Ovary (tissue), 9 donors: Measurements from ENCODE around the gene ACY1. TPM values are rescaled to one million over a fixed set of nuclear protein-coding genes. Genes with fewer than 3 reads are reported as not detected.

Source experiments
- DNase-seq, 5 donors: peaks; one replicate each; pipeline ENCODE4 v3.0.0-alpha.2; 2019 to 2020
- H3K27ac ChIP-seq, 2 donors: fragments of 200-600 bp; one replicate each; pipeline versions ENCODE4 v1.5.1 to v1.8.0; 2019 to 2022
- H3K27me3 ChIP-seq: fragments of 200-600 bp; one replicate; pipeline ENCODE4 v1.8.0; 2022
- H3K36me3 ChIP-seq: fragments of 200-600 bp; sonication (generic); one replicate; pipeline ENCODE4 v1.5.1; 2019
- H3K4me1 ChIP-seq: one replicate; pipeline ENCODE4 v1.8.1; 2013; ENCODE audit warnings: mild to moderate bottlenecking, moderate library complexity; ENCODE audit not compliant: insufficient read depth
- H3K4me3 ChIP-seq: fragments of 200-600 bp; sonication (generic); one replicate; pipeline ENCODE4 v1.5.1; 2017
- H3K9me3 ChIP-seq, 2 donors: fragments of 200-600 bp in 1 of 2; sonication (generic) in 1 of 2; one replicate each; pipeline versions ENCODE4 v1.5.1 to v1.8.1; 2013 to 2019; ENCODE audit warnings: mild to moderate bottlenecking in 1 of 2, moderate library complexity in 1 of 2
- EP300 ChIP-seq: sonication (generic); formaldehyde crosslinking; IDR thresholded peaks from one replicate; pipeline ENCODE4 v1.6.1; 2017; ENCODE audit warnings: antibody characterized with exemption
- POLR2A ChIP-seq: fragments of 450-650 bp; IDR thresholded peaks from one replicate; pipeline ENCODE4 v1.6.1; 2017; ENCODE audit warnings: antibody characterized with exemption, mild to moderate bottlenecking, moderate library complexity
- WGBS, 3 donors: extraction: QIAGEN DNeasy Blood & Tissue Kit in 1 of 3; methylation state at CpG; one replicate each; pipeline versions ENCODE4 v1.1.5 to v1.1.7; 2013 to 2017; 5-methylcytosine and 5-hydroxymethylcytosine counted together
- intact Hi-C, 4 donors: fragments of 100-400 bp; cut with DNase I; formaldehyde crosslinking; loops; one replicate each; pipeline versions ENCODE4 v1.11.0 to v1.15.1; 2022 to 2023
- polyA plus RNA-seq, 2 donors: library from polyadenylated mRNA; stranded (reverse); fragments of 200-250 nt in 1 of 2; fragments of 350-450 nt in 1 of 2; fragmentation: Illumina TruSeq in 1 of 2; extraction: RNeasy Lipid Tissue Mini Kit (QIAGEN cat#74804) in 1 of 2; gene quantifications; one replicate each; pipeline ENCODE4 v1.2.3, GENCODE V29; 2013 to 2014
- total RNA-seq, 7 donors: library from RNA; depleted of rRNA in 2 of 7; stranded (reverse); fragments of >200 nt in 2 of 7; fragmentation: NEBNext Ultra II Directional in 3 of 7; extraction: Animal tissue kit (Norgen Biotek cat#: 25700) in 3 of 7; gene quantifications; one replicate each; pipeline versions ENCODE4 v1.1.0 to v1.2.4, GENCODE V29; 2016 to 2023
- TF ChIP-seq, protein P1 (sequence below), 3 donors: fragments of 450-650 bp in 2 of 3; fragments of 200-600 bp in 1 of 3; IDR thresholded peaks; one replicate each; pipeline versions ENCODE4 v1.5.1 to v1.8.0; 2016 to 2022; ENCODE audit warnings: antibody characterized with exemption in 3 of 3, mild to moderate bottlenecking in 1 of 3
- donor health status: DM: no; HTN: no; CAD: no; lungs with moderate emphysema.
- donor health status: DM: no; HTN: no; CAD: no.
- donor health status: Bipolar disorder and iron deficiency.
- donor health status: DM: yes; HTN: yes; CAD: no.
- donor health status: DM: no; HTN: no; CAD: no.
- donor health status: DM: yes; HTN: yes; CAD: no.

The ACY1 gene
- total and polyA plus RNA-seq, 9 donors = 8.4 to 27.4 (median 14.7) TPM

DNA sequence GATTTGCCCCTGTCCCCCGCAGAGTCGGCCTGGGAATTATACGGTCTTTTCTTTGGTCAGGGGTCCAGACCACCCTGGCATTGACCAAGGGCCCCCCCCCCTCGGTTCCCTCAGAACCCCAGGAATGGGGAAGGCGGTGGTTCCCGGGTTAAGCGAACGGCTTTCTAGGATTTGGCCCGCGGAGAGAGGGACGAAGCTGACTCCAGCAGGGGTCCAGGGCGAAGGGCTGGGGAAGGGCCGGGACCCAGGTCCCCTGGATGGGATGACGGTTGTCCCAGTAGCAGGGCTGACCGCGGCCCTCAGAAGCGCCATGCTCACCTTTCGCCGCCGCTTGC, 41.9 kb upstream of the ACY1 start:
- intact Hi-C loops = loop anchor here in 1 of 4 donors (5.0 to 10.0 kb wide), 2 partner anchors 201 to 1327 kb away; partner anchors contain the start of genes CISH and MAPKAPK3
- Histone ChIP-seq H3K9me3 (no peaks in the 10 kb centered on the region), H3K27ac (peak overlapping the region in 1 of 2 donors; percentile 36), H3K27me3 (no peaks in the 10 kb centered on the region), H3K4me1 (peaks cover 14% of the 10 kb centered on the region), H3K4me3 (peak overlapping the region; percentile 87), H3K36me3 (no peaks in the 10 kb centered on the region)
- TF ChIP-seq EP300 (no peak), POLR2A (no peak)
- TF ChIP-seq, protein P1, sequence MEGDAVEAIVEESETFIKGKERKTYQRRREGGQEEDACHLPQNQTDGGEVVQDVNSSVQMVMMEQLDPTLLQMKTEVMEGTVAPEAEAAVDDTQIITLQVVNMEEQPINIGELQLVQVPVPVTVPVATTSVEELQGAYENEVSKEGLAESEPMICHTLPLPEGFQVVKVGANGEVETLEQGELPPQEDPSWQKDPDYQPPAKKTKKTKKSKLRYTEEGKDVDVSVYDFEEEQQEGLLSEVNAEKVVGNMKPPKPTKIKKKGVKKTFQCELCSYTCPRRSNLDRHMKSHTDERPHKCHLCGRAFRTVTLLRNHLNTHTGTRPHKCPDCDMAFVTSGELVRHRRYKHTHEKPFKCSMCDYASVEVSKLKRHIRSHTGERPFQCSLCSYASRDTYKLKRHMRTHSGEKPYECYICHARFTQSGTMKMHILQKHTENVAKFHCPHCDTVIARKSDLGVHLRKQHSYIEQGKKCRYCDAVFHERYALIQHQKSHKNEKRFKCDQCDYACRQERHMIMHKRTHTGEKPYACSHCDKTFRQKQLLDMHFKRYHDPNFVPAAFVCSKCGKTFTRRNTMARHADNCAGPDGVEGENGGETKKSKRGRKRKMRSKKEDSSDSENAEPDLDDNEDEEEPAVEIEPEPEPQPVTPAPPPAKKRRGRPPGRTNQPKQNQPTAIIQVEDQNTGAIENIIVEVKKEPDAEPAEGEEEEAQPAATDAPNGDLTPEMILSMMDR (IDR thresholded peaks at IDR 0.05) = no peak
- DNase-seq = no peak
- 0 to 1% (median 1%) methylated on average over 20 of the region's 20 CpGs for WGBS, 3 donors

DNA sequence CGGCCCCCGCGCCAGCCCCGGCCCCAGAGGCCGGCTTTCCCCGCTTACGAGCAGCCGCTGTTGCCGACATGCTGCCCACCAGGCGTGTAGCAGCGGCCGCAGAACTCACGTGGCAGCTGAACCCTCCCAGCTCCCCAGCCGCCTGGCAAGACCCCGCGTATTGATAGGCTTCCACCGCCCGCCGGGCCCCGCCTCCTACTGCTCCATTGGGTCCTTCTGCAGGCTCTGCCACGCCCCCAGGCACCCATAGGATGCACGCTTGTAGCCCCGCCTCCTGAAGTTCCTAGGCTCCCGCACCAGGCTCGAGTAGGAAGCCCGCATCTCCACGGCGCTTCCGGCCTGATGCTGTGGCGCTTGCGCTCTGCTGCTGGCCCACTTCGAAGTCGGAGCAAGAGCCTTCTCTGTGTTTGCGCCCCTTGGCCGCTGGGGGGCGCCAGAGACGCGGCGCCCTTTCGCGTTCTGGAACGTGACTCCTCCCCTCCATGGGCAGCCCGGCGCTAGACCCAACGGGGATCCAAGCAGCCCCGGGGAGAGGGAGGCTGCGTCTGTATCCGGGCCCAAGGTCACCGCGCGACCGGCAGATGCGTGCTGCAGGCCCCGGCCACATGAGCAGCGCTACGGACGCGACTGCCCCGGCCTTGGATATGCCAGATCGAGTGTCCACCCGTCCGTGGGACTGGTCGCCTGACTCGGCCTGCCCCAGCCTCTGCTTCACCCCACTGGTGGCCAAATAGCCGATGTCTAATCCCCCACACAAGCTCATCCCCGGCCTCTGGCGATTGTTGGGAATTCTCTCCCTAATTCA, 41.3 kb upstream of the ACY1 start, which contains the start of the genes PARP3 and RRP9:
PARP3 (plus strand) TSS at position 566 of the 805 bp plus-strand sequence. CDS start 993 bp downstream, outside the sequence.
RRP9 (minus strand) TSS at position 107 of the 805 bp plus-strand sequence; CDS start at position 70, 37 bp downstream.
- intact Hi-C loops = loop anchor here in 2 of 4 donors (1.0 to 10.0 kb wide), 4 partner anchors 31 to 1327 kb away; partner anchors contain the start of genes ABHD14B (in 1 of the 2), CISH (in 1 of the 2) and MAPKAPK3 (in 1 of the 2)
- 0 to 1% (median 0%) methylated on average over 52 to 67 of the region's 67 CpGs for WGBS, 3 donors
- H3K27me3 ChIP-seq = no peaks in the 10 kb centered on the region
- peak within 1 kb of the TSS; percentile 77 to 90 for H3K27ac ChIP-seq
- TF ChIP-seq EP300 = no peak
- TF ChIP-seq POLR2A = peak; percentile 33
- TF ChIP-seq, protein P1 (IDR thresholded peaks at IDR 0.05) = peak; percentile 99 to 100 (median 100)
- no peaks in the 10 kb centered on the region for H3K9me3 ChIP-seq
- no peaks in the 10 kb centered on the region for H3K36me3 ChIP-seq
- peaks cover 14% of the 10 kb centered on the region for H3K4me1 ChIP-seq
- peak; percentile 99 to 100 (median 100) for DNase-seq
- peak within 1 kb of the TSS; percentile 87 for H3K4me3 ChIP-seq

GRCh38 chr3:51942603-51943450, 40.5 kb upstream of the ACY1 start:
- Histone ChIP-seq H3K4me1 (peaks cover 14% of the 10 kb centered on the region), H3K27me3 (no peaks in the 10 kb centered on the region), H3K36me3 (no peaks in the 10 kb centered on the region), H3K27ac (peak overlapping the region; percentile 77 to 90), H3K9me3 (no peaks in the 10 kb centered on the region), H3K4me3 (peak overlapping the region; percentile 37)
- WGBS, 3 donors = 40 to 50% (median 44%) methylated on average over 16 to 17 of the region's 17 CpGs
- peak in 4 of 5 donors; percentile 52 to 67 (median 60) for DNase-seq
- TF ChIP-seq POLR2A (no peak), EP300 (no peak)
- TF ChIP-seq, protein P1 (IDR thresholded peaks at IDR 0.05) = no peak
- intact Hi-C loops = loop anchor here in 2 of 4 donors (1.0 to 10.0 kb wide), 4 partner anchors 30 to 1328 kb away; partner anchors contain the start of genes ABHD14B (in 1 of the 2), CISH (in 1 of the 2) and MAPKAPK3 (in 1 of the 2)
